NOMO-1 treated with DMSO at 0.1 percent for 48 hours (cell line): Measurements from ENCODE around the gene ATP6V1C2.
"Not testable (repeated sequence)": the region's sequence is repeated elsewhere in the genome, so short reads cannot be mapped to it uniquely, and the experiment has no call there.

Experiments used
- DNase-seq: peaks from one replicate; lab custom pipeline; 2025; ENCODE audit not compliant: unreplicated experiment; lab: John Stamatoyannopoulos, UW

ATP6V1C2 gene

DNA sequence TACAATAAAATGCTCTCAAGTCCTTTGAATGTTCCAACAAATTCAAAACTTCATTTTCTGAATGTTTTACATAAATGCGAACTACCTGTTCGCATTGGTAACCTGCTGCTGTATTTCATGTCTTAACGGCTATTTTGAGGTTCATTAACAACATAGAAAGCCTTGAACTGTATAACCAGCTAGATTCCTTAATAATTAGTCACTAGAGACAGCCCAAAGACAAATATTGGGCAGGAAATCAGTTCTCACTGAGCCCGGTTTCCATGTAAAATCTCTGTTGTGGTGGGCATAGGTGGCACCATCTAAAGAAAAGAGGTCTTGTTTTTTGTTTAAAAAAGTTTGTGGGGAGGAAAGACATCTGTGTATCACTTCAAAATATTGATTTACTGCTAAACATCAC is 62.0 kb downstream of the ATP6V1C2 start:
- no peak for DNase-seq

- no peak for DNase-seq
Measured at GRCh38 chr2:10784719-10785118, 63.3 kb downstream of the ATP6V1C2 start.

GRCh38 chr2:10785260-10785659 is 63.8 kb downstream of the ATP6V1C2 start:
- no peak for DNase-seq

DNA sequence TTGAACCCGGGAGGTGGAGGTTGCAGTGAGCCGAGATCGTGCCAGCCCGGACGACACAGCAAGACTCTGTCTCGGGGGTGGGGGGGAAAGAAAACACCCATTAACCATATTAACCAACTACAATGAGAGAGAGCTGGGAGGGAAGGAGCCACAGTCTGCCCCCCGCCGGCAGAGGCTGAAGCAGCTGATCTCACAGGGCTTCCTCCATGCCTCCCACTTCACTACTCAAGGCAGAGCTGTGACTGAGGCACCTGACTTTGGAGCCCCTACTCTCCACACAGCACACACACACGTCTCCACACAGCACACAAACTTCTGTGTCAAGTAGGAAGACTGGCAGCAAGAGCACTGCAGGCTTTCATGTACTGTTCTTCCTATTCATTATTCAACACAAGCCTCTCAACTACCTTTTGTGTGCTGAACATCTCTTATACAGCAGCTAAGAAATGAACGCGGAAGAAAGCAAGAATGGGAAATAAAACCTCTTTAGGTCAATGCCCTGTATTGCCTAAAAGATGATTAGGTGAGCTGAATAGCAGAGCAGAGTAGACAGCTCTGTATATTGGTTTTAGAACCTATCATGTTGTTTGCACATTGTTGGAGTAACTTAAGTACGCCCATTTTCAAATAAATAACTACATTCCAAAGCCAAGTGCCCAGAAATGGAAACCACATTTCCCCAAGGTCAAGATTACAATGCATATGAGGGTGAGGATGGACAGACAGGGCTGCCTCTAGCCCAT is 65.0 kb downstream of the ATP6V1C2 start:
- no peak for DNase-seq

GRCh38 chr2:10787176-10787968 is 65.9 kb downstream of the ATP6V1C2 start:
- peak; percentile 8 for DNase-seq

GRCh38 chr2:10788855-10789254 is 67.4 kb downstream of the ATP6V1C2 start:
- no peak for DNase-seq

GRCh38 chr2:10790228-10790973 is 69.0 kb downstream of the ATP6V1C2 start:
- no peak for DNase-seq

DNA sequence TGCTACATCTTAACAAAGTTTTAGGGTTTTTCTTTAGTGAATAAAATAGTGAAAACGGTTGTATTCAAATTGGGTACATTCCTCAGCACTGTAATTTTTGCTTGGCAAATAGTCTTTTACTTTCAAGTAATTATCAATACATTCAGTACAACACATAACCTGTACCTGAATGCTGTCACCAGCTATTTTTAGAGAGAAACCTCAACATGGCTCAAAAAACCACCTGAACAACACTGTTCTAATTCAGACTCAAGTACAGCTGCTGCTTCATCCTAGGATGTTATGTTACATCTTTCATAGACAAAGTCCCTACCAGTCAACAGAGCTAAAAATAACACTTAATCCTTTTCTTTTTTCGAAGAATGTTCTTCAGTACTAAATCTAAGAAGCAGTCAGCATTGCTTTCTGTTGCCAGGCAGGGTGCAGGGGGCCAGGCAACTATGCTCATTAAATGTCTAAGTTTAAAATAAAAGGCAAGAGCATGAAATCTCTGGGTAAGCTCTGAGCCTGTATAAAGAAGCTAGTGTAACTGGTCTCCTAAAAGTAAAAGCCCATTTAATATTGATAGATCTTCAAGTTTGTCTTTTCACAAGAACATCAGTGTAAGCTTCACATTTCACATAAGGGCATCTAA is 70.7 kb downstream of the ATP6V1C2 start:
- no peak for DNase-seq

DNA sequence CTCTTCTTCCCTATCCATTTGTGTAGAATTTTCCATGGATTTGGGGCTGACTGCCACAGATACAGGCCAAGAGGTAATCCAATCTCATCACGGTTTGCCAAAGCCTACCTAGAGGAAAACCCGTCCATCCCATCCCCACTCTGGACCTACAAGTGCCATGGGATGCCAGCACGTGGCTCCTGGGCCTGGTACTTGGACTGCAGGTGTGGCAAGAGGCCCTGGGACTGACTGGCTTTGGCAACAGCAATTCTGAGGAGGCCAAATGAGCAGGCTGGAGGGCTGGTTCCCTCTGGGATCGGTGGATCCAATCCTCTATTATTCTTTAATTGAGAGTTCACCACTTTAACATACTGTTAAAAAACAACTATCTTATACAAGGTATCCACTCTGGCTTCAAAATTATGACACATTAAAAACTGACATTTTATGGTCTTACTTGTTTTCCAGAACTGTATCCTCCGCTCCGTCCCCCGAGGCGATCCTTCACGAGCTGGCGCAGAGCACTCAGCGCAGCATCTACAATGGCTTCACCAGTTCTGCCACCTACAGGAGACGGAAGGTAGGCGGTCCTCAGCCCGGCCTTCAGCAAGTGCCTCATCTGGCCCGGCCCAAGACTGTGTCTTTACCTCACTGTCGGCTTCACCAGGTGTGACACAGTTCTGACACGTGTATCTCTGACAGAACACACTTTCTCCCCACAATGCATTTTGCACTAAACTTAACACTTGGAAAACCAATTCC is 71.4 kb downstream of the ATP6V1C2 start:
- DNase-seq: no peak

DNA sequence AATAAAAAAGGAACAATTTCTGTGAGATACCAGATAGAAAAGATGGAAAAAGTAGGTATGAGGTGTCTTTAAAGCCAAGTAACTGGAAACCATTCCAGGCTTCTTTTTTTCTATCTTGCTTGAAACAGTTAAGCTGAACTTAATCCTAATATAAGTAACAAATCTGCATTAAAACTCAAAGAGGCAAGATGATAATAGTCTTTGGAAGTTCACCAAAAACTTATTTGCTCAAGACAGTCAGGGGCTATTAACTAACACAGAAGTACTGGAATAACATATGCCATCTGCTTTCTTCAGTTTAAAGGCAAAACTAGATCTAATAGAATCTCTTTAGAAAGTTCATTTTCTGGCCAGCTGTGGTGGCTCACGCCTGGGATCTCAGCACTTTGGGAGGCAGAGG is 72.4 kb downstream of the ATP6V1C2 start:
- DNase-seq: no peak

DNA sequence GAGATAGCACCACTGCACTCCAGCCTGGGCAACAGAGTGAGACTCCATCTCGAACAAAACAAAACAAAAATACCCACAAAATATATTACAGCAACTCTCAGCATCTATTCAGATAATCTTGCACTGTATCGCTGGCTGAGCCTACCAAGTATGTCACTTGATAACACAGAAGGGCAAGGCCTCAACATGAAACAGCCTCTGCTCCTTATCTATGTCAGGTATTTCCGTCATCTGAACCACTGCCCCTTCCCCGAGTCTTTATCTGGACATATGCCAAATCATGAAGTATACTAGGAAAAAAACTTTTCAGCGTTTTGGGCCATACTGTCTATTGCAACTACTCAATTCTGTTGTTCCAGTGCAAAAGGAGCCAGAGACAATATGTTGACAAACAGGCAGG is 73.4 kb downstream of the ATP6V1C2 start:
- DNase-seq: no peak

DNA sequence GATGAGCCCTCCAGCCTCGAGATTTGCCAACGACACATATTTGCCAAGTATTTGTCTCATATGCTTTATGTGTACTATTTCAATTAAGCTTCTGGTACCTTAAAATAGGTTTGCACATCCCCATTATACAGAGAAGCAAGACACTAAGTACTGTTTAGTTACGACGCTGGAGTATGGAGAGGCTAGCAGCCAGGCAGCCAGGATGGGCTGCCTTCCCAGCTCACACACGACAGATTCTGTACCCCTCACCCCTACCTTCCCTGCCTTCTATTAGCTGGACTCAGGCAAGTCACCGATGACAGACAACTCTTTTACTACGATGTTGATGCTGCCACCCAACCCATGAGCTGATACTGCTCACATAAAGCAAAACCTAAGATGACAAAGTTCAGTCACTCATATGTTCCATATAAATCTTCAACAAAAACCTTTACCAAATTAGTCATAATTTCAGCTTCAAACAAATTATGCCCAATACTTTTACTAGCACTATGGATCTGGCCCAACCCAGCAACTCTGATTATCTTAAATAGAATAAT is 74.1 kb downstream of the ATP6V1C2 start:
- no peak for DNase-seq

- DNase-seq: no peak
Measured at GRCh38 chr2:10796703-10797102, 75.3 kb downstream of the ATP6V1C2 start.

DNA sequence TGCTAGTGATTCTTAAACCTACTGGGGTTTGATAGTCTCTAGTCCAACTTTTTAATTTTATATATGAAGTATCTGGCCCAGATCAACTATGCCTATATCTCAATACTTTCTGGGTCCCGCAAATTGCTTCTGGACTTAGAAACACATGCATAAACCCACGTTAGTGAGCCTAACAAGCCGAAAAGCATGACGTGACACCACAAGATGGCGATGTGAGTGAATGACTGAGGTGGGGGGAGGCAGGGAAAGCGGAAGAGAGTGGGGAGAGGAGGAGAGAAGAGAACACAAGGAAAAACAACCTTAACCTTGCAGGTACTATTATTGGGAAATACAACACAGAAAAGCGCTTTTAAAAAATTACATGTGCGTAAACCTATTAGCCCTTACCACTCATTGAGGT is 77.4 kb downstream of the ATP6V1C2 start:
- DNase-seq: no peak

GRCh38 chr2:10800163-10800562 is 78.7 kb downstream of the ATP6V1C2 start:
- DNase-seq: no peak

- no peak for DNase-seq
Measured at GRCh38 chr2:10802657-10803056, 81.2 kb downstream of the ATP6V1C2 start.

- not testable (repeated sequence) for DNase-seq
Measured at GRCh38 chr2:10805990-10806389, 84.6 kb downstream of the ATP6V1C2 start.

DNA sequence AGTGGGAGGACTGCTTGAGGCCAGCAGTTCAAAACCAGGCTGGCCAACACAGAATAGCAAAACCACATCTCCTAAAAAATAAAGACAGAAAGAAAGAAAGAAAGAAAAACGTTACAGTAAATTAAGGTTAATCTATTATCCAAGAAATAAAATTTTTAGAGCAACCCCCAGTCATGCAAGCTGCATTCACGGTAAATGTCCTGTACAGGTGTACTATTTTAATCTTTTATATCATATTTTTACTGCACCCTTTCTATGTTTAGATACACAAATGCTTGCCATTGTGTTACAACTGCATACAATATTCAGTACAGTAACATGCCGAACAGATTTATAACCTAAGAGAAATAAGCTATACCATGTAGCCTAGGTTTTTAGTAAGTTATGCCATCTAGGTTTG is 85.1 kb downstream of the ATP6V1C2 start:
- no peak for DNase-seq

GRCh38 chr2:10810202-10811161 is 89.1 kb downstream of the ATP6V1C2 start:
- DNase-seq: peak; percentile 46
